Activated T-helper 2 cell treated with anti-CD3 and anti-CD28 coated beads, Interferon-gamma antibody, Interleukin-2, Interleukin-4, amounts not matched to agents 10 μg/mL and 5 μg/mL and 100 μg/mL, durations not matched to agents 14 hours and 24 hours and 36 hours (primary cell): Measurements from ENCODE around the gene ATP8A1. TPM values are rescaled to one million over a fixed set of nuclear protein-coding genes. Genes with fewer than 3 reads are reported as not detected.
"Not testable (repeated sequence)": the region's sequence is repeated elsewhere in the genome, so short reads cannot be mapped to it uniquely, and the experiment has no call there.

Experiments used
- DNase-seq: peaks from one replicate; pipeline ENCODE4 v3.0.0; 2021; ENCODE audit warnings: low spot score
- H3K27ac Mint-ChIP-seq: one replicate; pipeline ENCODE4 v1.8.0; 2021; ENCODE audit warnings: mixed read lengths
- H3K27me3 Mint-ChIP-seq: one replicate; pipeline ENCODE4 v1.8.0; 2021; ENCODE audit warnings: low read depth, mixed read lengths
- H3K36me3 Mint-ChIP-seq: one replicate; pipeline ENCODE4 v1.8.0; 2021; ENCODE audit warnings: low read depth, mixed read lengths
- H3K4me1 Mint-ChIP-seq: one replicate; pipeline ENCODE4 v1.8.0; 2021; ENCODE audit warnings: low read depth, mixed read lengths
- H3K4me3 Mint-ChIP-seq: one replicate; pipeline ENCODE4 v1.8.0; 2021; ENCODE audit warnings: low read depth, mild to moderate bottlenecking, moderate library complexity, mixed read lengths
- H3K9me3 Mint-ChIP-seq: one replicate; pipeline ENCODE4 v1.8.0; 2021; ENCODE audit warnings: mixed read lengths
- intact Hi-C: fragments of 100-400 bp; cut with micrococcal nuclease; formaldehyde crosslinking; loops from one replicate; pipeline ENCODE4 v1.15.1; 2023
- total RNA-seq: library from RNA; stranded (reverse); gene quantifications from 2 replicates; pipeline ENCODE4 v1.2.3, GENCODE V29; 2022

The ATP8A1 gene
- total RNA-seq, 1 donor from 2014 or later, result 14.6 TPM

DNA sequence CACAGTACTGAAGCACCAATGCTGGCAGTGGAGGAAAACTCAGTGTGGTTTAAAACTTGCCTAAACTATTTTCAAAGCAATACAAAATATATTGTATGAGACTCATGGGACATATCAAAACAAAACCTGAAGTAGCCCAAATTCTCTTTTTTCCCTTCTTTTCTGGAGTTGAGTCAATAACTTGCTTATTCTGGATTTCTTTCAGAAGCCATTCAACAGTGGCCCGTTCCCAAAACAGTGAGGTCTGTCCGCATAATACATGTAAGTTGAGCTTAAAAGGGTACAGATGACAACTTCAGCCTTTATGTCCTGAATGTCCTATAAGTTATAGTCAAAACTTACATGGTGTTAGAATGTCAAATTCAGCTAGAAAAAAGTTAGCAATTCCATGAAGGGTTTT, 158.9 kb downstream of the ATP8A1 start:
- intact Hi-C loops, result no loop called here
- DNase-seq, result no peak

DNA sequence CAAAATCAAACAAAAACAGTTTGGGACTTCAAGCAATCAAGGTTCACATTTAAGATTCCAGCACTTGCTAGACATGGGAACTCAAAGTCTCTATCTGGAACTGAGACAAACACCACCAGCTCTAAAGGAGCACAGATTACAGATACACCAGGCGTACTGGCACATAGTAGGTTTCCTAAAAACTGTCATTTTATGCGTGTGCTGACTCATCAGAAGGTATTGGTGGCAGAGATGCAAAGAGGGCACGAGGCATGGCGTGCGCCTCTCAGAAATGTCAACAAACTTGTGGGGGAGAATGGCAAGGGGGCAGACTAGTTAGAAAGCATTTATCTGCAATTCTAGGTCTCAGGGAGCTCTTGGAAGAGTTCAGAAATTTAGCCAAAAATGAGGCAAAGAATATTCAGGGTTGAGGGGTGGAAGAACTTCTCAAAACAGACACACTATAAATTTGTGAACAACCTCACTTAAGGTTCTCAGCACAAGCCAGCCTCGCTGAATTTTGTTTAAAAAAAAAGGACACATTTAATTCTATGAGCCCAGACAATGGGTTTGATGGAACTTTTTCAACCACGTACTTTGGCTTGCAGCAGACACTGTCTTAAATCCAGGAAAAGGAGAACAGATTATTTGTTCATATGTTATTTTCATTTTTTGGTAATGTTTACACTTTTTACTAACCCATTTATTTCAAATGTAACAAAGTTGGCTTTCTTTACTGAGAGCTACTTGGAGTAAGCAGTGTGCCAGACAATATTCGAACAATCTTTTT, 159.6 kb downstream of the ATP8A1 start:
- H3K27ac Mint-ChIP-seq, result no peak overlapping the region
- no peaks in the 10 kb centered on the region for H3K4me1 Mint-ChIP-seq
- DNase-seq, result no peak
- intact Hi-C loops, result no loop called here
- no peak overlapping the region for H3K4me3 Mint-ChIP-seq
- no peaks in the 10 kb centered on the region for H3K9me3 Mint-ChIP-seq
- no peaks in the 10 kb centered on the region for H3K36me3 Mint-ChIP-seq
- H3K27me3 Mint-ChIP-seq, result no peaks in the 10 kb centered on the region

More for the DNA sequence above, 158.9 kb downstream of the ATP8A1 start:
- H3K27me3 Mint-ChIP-seq, result no peaks in the 10 kb centered on the region
- H3K4me3 Mint-ChIP-seq, result no peak overlapping the region
- H3K4me1 Mint-ChIP-seq, result no peaks in the 10 kb centered on the region
- no peaks in the 10 kb centered on the region for H3K36me3 Mint-ChIP-seq
- no peak overlapping the region for H3K27ac Mint-ChIP-seq
- no peaks in the 10 kb centered on the region for H3K9me3 Mint-ChIP-seq

DNA sequence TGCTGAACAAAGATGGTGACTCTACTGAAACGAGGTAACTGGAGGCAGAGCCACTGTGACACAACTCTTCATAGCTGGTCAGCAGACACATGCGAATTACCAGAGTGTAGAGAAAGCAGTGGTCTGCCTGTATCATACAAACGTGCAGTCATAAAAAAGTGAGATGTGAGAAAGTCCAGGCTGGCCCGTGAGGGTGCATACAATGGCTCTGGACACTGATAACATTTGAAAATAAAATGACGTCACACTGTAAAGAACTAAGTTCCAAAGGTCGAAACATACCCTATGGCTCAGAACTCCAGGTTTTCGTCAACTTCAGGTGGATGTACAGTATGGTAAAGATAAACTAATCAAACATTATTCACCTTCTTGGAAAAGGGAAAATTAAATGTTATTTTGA, 163.9 kb downstream of the ATP8A1 start:
- Mint-ChIP-seq H3K27me3 (no peaks in the 10 kb centered on the region), H3K27ac (no peak overlapping the region), H3K4me3 (no peak overlapping the region), H3K36me3 (no peaks in the 10 kb centered on the region), H3K9me3 (no peaks in the 10 kb centered on the region), H3K4me1 (peaks cover 5% of the 10 kb centered on the region)
- intact Hi-C loops, result no loop called here
- DNase-seq, result no peak

DNA sequence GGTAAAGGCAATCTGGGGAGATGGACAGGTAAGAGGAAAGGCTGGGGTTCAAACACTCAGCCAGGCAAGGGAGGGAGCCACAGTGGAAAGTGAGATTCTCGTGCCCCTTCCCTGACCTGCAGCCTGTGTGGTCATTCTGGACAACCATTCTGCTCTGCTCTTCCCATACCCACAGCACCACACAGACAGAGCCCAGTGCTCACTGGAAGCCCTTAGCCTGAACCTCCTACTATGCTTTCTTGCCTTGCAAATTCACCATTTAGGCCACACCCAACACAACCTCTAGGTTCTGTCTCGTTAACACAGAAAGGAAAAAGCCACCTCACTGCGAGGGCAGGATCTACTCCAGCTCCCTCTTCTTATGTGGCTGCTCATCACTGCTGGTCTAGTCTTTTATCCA, 166.9 kb downstream of the ATP8A1 start:
- Mint-ChIP-seq H3K4me3 (no peak overlapping the region), H3K27me3 (no peaks in the 10 kb centered on the region), H3K4me1 (peaks cover 5% of the 10 kb centered on the region), H3K27ac (no peak overlapping the region), H3K9me3 (no peaks in the 10 kb centered on the region), H3K36me3 (no peaks in the 10 kb centered on the region)
- no peak for DNase-seq
- intact Hi-C loops, result no loop called here

DNA sequence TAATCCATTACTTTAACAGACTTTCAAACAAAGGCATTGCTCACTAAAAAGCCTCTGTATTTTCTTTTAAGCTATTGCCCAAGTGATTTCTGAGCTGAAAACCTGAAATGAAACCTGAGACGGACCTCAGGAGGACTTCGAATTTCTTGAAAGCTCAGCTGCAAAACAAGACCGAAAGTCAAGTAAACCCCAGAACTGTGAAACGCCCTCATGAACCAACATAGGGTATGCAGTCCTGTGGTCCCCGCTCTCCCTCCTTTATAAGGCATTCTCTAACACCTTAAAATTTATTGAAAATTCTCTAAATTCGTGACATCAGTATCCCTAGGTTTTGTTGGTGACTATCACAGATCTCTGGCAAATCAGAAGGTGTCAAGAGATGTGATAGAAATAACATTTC, 167.8 kb downstream of the ATP8A1 start:
- Mint-ChIP-seq H3K4me3 (no peak overlapping the region), H3K27ac (no peak overlapping the region), H3K27me3 (no peaks in the 10 kb centered on the region), H3K9me3 (no peaks in the 10 kb centered on the region), H3K36me3 (no peaks in the 10 kb centered on the region), H3K4me1 (peaks cover 5% of the 10 kb centered on the region)
- intact Hi-C loops, result no loop called here
- DNase-seq, result no peak

DNA sequence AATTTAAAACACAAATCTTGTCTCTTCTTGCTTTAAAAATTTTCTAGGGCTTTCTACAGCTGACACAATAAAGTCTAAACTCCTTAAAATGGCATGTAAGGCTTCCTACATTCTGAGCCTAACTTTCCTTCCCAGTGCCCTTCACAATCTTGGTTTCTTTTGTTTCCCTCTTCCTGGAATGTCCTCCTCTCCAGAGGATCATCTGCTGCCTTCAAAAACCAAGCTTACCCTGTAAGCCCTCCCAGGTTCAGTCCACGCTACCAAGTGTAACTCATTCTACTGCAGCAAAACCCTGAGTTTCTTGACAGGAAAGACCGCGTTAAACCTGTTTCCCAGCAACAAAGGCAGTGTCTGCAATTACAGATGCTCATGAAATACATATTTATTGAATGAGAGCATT, 168.4 kb downstream of the ATP8A1 start:
- peaks cover 5% of the 10 kb centered on the region for H3K4me1 Mint-ChIP-seq
- no peaks in the 10 kb centered on the region for H3K9me3 Mint-ChIP-seq
- H3K27ac Mint-ChIP-seq, result no peak overlapping the region
- intact Hi-C loops, result no loop called here
- no peaks in the 10 kb centered on the region for H3K27me3 Mint-ChIP-seq
- H3K4me3 Mint-ChIP-seq, result no peak overlapping the region
- H3K36me3 Mint-ChIP-seq, result no peaks in the 10 kb centered on the region
- no peak for DNase-seq

DNA sequence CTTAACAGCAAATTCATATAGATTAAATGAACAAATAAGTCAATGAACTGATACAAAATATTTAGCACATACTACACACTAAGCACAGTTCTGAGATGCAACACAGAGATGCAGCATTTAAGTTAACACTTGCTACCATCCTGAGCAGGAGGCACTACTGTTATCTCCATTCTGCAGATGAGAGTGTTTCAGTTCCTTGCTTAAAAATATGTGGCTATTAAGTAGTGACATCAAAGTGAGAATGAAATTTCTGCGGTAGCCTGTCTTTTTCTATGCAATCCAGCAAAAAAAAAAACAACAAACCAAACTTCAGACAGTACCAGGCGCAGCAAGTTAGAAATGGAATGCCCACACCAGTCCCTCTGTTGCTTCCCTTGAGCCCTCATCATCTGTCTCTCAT, 168.8 kb downstream of the ATP8A1 start:
- Mint-ChIP-seq H3K36me3 (no peaks in the 10 kb centered on the region), H3K4me3 (no peak overlapping the region), H3K27me3 (no peaks in the 10 kb centered on the region), H3K27ac (no peak overlapping the region), H3K4me1 (peaks cover 5% of the 10 kb centered on the region), H3K9me3 (no peaks in the 10 kb centered on the region)
- DNase-seq, result no peak
- intact Hi-C loops, result no loop called here

DNA sequence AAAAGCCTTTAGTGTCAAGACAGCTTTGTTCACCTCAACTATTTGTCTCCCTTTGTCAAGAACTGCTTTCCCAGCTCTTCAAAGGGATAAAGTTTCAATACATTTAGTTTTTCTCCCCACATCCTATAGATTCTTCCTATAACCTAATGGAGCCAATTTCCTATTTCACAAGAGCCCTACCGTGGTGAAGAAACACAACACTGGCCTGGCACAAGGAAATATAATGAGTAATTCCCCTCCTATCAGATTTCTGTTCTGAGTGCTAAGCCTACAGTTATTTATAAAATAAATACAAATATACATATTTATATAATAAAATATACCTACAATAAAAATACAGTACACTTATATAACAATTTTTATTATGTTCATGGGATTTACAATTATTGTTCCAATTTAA, 169.7 kb downstream of the ATP8A1 start:
- no peaks in the 10 kb centered on the region for H3K36me3 Mint-ChIP-seq
- DNase-seq, result no peak
- H3K4me1 Mint-ChIP-seq, result peaks cover 8% of the 10 kb centered on the region
- no peaks in the 10 kb centered on the region for H3K27me3 Mint-ChIP-seq
- no peak overlapping the region for H3K4me3 Mint-ChIP-seq
- no peaks in the 10 kb centered on the region for H3K9me3 Mint-ChIP-seq
- H3K27ac Mint-ChIP-seq, result no peak overlapping the region
- intact Hi-C loops, result no loop called here

DNA sequence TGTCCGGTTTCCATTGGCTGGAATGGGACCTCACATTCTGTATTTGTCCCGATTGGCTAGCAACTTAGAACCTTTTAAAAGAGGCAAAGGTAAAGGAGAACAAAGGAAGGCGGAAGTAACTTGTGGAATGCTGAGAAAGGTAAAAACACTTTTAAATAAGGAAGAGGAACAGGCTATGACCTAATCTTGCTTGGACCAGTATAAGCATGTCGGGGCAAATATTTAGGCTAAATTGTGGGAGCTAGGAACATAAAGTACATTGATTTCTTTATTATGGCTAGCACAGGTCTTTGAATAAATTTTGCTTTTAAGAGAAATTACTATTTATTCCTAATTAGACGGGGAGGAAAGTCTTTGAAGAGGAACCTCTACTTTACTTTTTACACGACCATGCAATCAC, 170.7 kb downstream of the ATP8A1 start:
- DNase-seq, H3K4me1 Mint-ChIP-seq, H3K27me3 Mint-ChIP-seq, H3K4me3 Mint-ChIP-seq, intact Hi-C loops, H3K36me3 Mint-ChIP-seq, H3K9me3 Mint-ChIP-seq, H3K27ac Mint-ChIP-seq: not testable (repeated sequence)

DNA sequence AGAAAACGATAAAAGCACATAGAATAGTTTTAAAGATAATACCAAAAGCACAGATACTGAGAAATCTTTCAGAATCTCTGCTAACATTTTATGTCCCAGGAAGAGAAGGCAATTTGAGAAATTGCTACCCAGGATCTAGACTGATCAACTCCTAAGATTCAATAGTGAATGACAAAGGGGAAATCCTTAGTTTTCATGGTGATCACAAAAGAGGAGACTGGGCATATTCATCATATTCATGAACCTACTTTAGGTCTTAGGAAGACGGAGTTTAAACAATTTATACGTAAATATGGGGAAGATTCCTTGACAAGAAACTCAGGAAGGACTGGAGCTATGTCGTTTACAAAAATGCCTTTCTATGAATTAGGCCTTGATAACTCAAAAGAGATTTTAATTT, 172.3 kb downstream of the ATP8A1 start:
- no peak for DNase-seq
- H3K4me3 Mint-ChIP-seq, result no peak overlapping the region
- H3K27me3 Mint-ChIP-seq, result no peaks in the 10 kb centered on the region
- peaks cover 4% of the 10 kb centered on the region for H3K4me1 Mint-ChIP-seq
- H3K9me3 Mint-ChIP-seq, result no peaks in the 10 kb centered on the region
- intact Hi-C loops, result no loop called here
- no peak overlapping the region for H3K27ac Mint-ChIP-seq
- H3K36me3 Mint-ChIP-seq, result no peaks in the 10 kb centered on the region

DNA sequence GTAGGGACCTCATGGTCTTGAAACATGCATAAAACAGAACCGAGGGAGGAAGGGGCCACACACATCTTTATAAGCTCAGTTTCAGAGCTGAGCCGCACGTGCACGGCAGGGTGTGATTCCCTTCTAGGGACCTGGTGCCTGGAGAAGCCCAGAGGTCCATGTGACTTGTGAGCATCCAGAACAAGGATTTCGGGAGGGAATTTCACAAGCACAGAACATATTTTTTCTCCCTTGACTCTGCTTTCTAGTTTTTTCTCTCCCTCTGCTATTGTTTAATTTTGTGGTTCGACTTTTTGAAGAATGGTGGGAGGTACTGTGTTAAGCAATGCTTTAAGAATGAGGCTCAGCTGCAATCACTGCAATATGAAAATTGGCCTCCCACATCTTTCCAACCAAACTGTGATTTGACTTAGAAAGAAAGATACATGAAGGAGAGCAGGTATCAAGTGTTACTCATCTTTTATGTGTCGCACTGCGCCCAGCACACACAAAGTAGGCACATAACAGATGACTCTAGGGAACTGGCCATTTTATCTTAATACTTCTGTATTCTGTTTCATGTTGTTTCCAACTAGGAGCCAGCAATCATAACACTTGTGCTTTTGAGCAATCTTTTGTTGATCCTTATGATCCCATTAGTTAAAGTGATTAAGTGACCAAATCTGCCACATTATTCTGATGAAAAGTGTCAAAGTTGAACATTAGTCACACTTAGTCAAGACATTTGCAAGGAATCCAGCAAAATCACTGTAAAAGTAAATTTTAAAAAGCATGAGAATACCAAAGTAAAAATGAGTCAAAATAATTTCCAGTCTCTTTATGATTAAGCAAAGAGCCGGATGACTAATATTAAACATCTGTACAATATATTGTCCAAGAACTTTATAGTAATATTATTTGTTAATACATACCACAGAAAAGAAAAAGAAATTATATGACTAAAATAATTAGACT, 173.2 kb downstream of the ATP8A1 start:
- Mint-ChIP-seq H3K4me3 (no peak overlapping the region), H3K9me3 (no peaks in the 10 kb centered on the region), H3K27me3 (no peaks in the 10 kb centered on the region), H3K4me1 (peaks cover 3% of the 10 kb centered on the region), H3K27ac (no peak overlapping the region), H3K36me3 (no peaks in the 10 kb centered on the region)
- intact Hi-C loops, result no loop called here
- DNase-seq, result no peak

DNA sequence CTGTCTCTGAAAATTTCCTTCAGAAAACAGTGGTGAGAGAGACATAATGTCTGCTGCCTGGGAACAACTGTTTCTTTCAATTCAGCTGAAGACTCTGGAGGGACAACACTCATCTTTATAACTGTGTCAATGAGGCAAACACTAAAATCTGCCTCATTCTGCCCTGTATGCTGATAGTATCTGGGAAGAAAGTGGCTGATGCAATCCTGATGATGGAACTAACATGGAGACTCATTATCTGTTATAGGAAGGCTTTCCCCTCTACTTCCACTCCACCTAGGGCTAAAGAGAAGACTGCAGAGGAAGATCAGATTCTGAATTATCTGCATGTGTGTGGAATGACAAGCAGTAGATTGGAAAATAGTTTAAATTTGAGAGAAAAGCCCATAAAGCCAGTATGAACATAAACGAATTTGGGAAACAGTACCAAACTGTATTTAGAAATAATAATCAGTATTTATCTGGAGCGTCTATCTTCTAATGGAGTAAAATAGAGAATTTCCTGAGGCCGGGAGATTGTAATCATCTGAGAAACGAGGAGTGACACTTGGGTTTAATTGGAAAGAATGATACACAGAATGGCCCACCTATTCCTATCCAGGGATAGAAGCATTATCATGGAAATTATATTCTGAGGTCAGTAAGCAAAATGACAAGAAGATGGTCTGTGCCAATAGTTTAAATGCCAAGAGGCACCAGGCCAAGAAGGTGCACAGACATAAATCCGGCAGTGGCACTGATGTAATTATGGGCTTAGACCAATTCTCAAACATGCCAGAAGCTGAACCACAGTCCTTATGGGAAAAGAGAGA, 174.2 kb downstream of the ATP8A1 start:
- H3K4me3 Mint-ChIP-seq, result no peak overlapping the region
- H3K9me3 Mint-ChIP-seq, result no peaks in the 10 kb centered on the region
- peaks cover 3% of the 10 kb centered on the region for H3K4me1 Mint-ChIP-seq
- intact Hi-C loops, result no loop called here
- DNase-seq, result no peak
- H3K27me3 Mint-ChIP-seq, result no peaks in the 10 kb centered on the region
- no peak overlapping the region for H3K27ac Mint-ChIP-seq
- no peaks in the 10 kb centered on the region for H3K36me3 Mint-ChIP-seq
